Measurements from ENCODE around the gene ITGAD.

- TF ChIP-seq CTCF (IDR thresholded peaks at IDR 0.05 in 8 of 11, conservative IDR thresholded peaks at IDR 0.05 in 3 of 11) (no peak), POLR2A (IDR thresholded peaks at IDR 0.05) (no peak), POLR2AphosphoS5 (IDR thresholded peaks at IDR 0.05) (no peak)
These were observed 36.2 kb downstream of the ITGAD start for GRCh38 chr16:31429314-31429713.
